ENCODE data around the gene AGRN.
"Not testable (repeated sequence)": the region's sequence is repeated elsewhere in the genome, so short reads cannot be mapped to it uniquely, and the experiment has no call there.

AGRN gene

GRCh38 chr1:981955-982558 lies 37.9 kb upstream of the AGRN start, which contains the start of gene PERM1:
TSS of gene PERM1 (minus strand) at chr1:982093. CDS start at chr1:981029, 1,064 bp downstream.
- no peak for DNase-seq (ENCODE audit: low read depth in 3 of 3)

- DNase-seq (ENCODE audit: low read depth in 3 of 3): no peak
Measured at GRCh38 chr1:982765-983436, 37.0 kb upstream of the AGRN start.

GRCh38 chr1:983798-984475 lies 36.0 kb upstream of the AGRN start:
- DNase-seq (ENCODE audit: low read depth in 3 of 3): peak; percentile 35 to 50 (median 46)

GRCh38 chr1:984476-984814 lies 35.5 kb upstream of the AGRN start:
- DNase-seq (ENCODE audit: low read depth in 3 of 3): no peak

- no peak for DNase-seq (ENCODE audit: low read depth in 3 of 3)
Measured at GRCh38 chr1:985126-985525, 34.8 kb upstream of the AGRN start.

- DNase-seq (ENCODE audit: low read depth in 3 of 3): not testable (repeated sequence)
Measured at GRCh38 chr1:988061-988460, 31.9 kb upstream of the AGRN start.

GRCh38 chr1:991275-991674 lies 28.6 kb upstream of the AGRN start:
- DNase-seq (ENCODE audit: low read depth in 3 of 3): not testable (repeated sequence)

- DNase-seq (ENCODE audit: low read depth in 3 of 3): no peak
Measured at GRCh38 chr1:991895-992294, 28.0 kb upstream of the AGRN start.

GRCh38 chr1:992362-992761 lies 27.6 kb upstream of the AGRN start:
- DNase-seq (ENCODE audit: low read depth in 3 of 3): no peak

- no peak for DNase-seq (ENCODE audit: low read depth in 3 of 3)
Measured at GRCh38 chr1:993379-993995, 26.4 kb upstream of the AGRN start.

- not testable (repeated sequence) for DNase-seq (ENCODE audit: low read depth in 3 of 3)
Measured at GRCh38 chr1:994546-994945, 25.4 kb upstream of the AGRN start.

- no peak for DNase-seq (ENCODE audit: low read depth in 3 of 3)
Measured at GRCh38 chr1:995665-996633, 24.0 kb upstream of the AGRN start.

GRCh38 chr1:996851-997712 lies 22.8 kb upstream of the AGRN start:
- DNase-seq (ENCODE audit: low read depth in 3 of 3): no peak

- DNase-seq (ENCODE audit: low read depth in 3 of 3): no peak
Measured at GRCh38 chr1:997713-997992, 22.3 kb upstream of the AGRN start.

GRCh38 chr1:997993-998744 lies 21.8 kb upstream of the AGRN start:
- no peak for DNase-seq (ENCODE audit: low read depth in 3 of 3)

- DNase-seq (ENCODE audit: low read depth in 3 of 3): no peak
Measured at GRCh38 chr1:998745-998994, 21.2 kb upstream of the AGRN start.

GRCh38 chr1:998995-999724 lies 20.8 kb upstream of the AGRN start:
- no peak for DNase-seq (ENCODE audit: low read depth in 3 of 3)

GRCh38 chr1:999725-1000356 lies 20.1 kb upstream of the AGRN start, which contains the start of gene HES4:
TSS of gene HES4 (minus strand) at chr1:1000097. CDS start at chr1:999973, 124 bp downstream.
- peak; percentile 51 to 58 (median 54) for DNase-seq (ENCODE audit: low read depth in 3 of 3)
